AG10803 (cell line): ENCODE results near the gene HOMER3.

Experiments used
- DNase-seq: peaks from one replicate; pipeline ENCODE4 v3.0.0; 2010; ENCODE audit warnings: low read depth
- H3K4me3 ChIP-seq: 2 replicates; pipeline ENCODE4 v1.5.1; 2011; ENCODE audit warnings: mild to moderate bottlenecking, low read length, control low read depth
- CTCF ChIP-seq: conservative IDR thresholded peaks from 2 replicates; pipeline ENCODE4 v1.5.1; 2011; ENCODE audit warnings: mild to moderate bottlenecking, low read length, control low read depth, inconsistent platforms

Gene HOMER3

GRCh38 chr19:18951721-18952281, 10.8 kb upstream of the HOMER3 start:
- TF ChIP-seq CTCF: no peak
- no peak overlapping the region for H3K4me3 ChIP-seq
- peak; percentile 32 for DNase-seq

GRCh38 chr19:18949858-18950257, 8.8 kb upstream of the HOMER3 start:
- TF ChIP-seq CTCF: no peak
- H3K4me3 ChIP-seq: no peak overlapping the region
- no peak for DNase-seq

- no peak overlapping the region for H3K4me3 ChIP-seq
- TF ChIP-seq CTCF: no peak
- no peak for DNase-seq
These were observed 7.9 kb upstream of the HOMER3 start for GRCh38 chr19:18948976-18949356.

GRCh38 chr19:18948075-18948975, 7.3 kb upstream of the HOMER3 start:
- H3K4me3 ChIP-seq: no peak overlapping the region
- DNase-seq: no peak
- TF ChIP-seq CTCF: no peak

- TF ChIP-seq CTCF: no peak
- H3K4me3 ChIP-seq: no peak overlapping the region
- DNase-seq: no peak
These were observed 5.9 kb upstream of the HOMER3 start for GRCh38 chr19:18946918-18947317.

- TF ChIP-seq CTCF: no peak
These were observed 5.3 kb upstream of the HOMER3 start for GRCh38 chr19:18946335-18946734.

GRCh38 chr19:18945297-18945696, 4.3 kb upstream of the HOMER3 start:
- no peak for TF ChIP-seq CTCF
- H3K4me3 ChIP-seq: no peak overlapping the region
- DNase-seq: no peak

More at GRCh38 chr19:18946335-18946734, 5.3 kb upstream of the HOMER3 start:
- no peak for DNase-seq
- no peak overlapping the region for H3K4me3 ChIP-seq
